Endometrial microvascular endothelial cells (primary cell): ENCODE results near the gene ARHGAP15. TPM values are rescaled to one million over a fixed set of nuclear protein-coding genes. Genes with fewer than 3 reads are reported as not detected.

ENCODE experiments used
- in situ Hi-C: cut with HindIII; loops from 2 replicates; pipeline ENCODE4 v1.10.0; 2017; ENCODE audit warnings: low sequenced_read_pairs, low pct_unique_long_range_greater_than_20kb; ENCODE audit errors: inconsistent ontology term
- total RNA-seq: library from RNA; depleted of rRNA; stranded (reverse); fragments of >200 nt; gene quantifications from one replicate; pipeline ENCODE4 v1.2.3, GENCODE V29; 2015; ENCODE audit errors: inconsistent ontology term

The ARHGAP15 gene
- total RNA-seq, 1 donor from 2014 or later, result not detected

DNA sequence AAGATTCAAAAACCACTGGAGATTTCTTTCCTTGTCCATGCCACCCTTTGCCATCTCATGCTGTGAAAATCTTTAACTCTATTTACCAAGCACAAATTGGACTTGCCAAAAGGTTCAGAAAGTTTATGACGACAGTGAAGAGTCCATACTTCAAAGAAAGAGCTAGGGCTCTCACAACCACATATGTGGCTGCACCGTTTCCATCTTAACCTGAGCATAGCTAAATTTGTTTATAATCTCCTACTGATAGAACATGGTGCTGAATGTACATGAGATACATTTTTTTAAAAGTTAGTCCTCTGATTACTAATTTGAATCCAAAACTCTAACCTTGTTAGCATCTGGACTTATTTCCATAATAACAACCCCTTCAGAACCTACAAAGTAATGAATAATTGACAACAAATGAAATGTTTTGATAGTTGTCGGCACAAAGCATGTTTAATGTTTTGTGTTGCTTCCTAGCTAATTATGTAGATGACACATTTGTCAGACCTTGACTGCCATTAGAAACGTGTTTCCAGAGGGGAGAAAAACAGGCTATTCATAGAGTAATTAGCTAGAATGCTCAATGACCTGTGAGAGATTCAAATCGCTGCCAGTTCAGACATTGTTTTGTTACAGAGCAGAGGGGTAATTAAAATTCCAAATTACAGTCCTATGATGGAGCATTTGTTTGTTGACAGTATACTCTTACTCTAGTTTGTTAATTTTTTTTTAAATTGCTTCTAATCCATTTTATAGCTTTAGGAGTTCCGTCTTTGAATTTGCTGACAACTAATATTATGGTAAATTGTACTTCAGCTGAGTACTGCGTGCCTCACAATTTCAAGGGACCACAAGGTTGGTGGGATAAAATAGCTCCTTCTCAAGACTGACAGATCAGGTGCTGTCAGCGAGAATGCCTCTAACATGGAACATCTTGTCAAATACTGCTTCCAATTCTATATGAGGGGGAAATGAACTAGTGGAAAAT lies 31.8 kb downstream of the ARHGAP15 start:
- in situ Hi-C loops, result no loop called here

DNA sequence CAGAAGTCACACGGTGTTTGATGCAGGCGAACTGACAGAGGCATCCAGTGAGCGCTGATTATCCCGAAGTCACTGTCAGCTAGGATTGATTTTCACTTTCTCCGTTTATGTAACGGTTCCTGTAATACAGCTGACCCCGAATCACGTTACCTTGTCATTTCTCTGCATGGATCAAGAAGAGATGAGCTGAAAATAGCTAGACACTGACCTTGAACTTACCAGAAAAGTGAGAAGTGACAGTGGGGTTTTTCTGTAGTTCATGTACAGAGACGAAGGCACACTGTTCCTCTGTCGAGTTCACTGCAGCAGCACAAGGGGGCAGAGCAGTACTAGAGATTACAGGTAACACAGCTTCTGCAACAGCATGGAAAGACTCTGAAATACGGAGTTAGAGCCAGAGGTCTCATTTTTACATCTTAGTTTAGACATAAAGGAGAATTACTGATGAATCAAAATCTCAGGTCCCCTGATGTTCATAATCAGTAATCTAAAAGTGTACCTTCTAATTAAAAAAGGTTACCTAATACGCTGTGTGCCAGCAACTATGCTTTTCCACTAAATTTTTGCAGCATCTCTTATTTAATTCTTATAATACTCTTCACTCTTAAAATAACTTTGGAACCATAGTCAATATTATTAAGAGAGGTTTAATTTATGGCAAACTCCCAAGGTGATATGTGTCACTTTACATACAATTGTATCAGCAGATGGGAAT lies 33.1 kb downstream of the ARHGAP15 start:
- in situ Hi-C loops, result no loop called here

DNA sequence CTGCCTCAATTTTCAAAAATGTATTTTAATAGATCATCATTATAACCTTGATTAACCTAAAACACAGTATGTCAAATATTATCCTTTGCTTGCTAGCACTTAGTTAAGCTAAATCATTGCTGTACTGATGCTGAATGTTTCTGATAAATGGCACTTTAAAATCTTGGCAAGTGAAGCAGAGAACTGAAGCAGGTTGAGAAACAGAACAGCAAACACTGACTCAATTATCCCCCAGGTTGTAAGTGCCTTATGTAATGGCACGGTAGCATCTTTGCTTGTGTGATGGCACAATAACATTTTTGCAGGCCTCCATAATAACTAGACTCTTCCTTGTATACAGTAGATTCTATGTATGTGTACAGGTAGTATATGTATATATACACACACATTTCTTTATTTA lies 33.8 kb downstream of the ARHGAP15 start:
- in situ Hi-C loops, result no loop called here

DNA sequence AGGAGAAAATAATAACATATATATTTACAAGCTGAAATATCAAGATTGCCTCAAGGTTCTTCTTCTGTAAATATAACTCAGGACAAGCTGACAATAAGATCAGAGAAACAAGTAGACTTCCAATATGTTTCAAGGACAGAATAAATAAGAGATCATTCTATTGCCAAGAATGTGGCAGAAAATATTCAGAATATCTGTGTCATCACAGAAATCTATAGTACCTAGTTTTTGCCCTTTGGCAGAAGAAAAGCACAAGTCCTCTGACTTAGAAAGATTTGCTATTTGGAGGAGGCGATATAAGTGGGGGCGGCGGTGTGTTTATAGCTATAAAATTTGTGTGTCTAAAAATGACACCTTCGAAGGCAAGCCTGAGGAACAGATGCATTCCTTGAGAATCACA lies 34.3 kb downstream of the ARHGAP15 start:
- in situ Hi-C loops, result no loop called here

DNA sequence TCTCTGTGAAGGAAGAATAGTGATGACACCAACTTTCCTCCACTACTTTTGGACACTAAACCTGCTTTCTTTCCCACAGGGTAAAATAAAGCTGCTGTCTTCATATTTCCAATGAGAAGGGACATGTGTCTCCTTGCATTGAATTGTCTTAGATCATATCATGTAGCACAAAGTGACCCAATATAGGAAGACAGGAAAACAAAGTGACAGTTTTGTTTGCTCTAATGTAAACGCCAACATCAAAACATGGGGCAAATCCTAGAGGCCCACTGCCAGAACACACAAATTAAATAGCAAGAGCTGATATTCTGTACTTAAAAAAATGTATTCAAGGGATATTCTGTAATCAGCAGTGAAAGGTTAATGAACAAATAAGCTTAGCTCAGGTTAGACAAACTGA lies 36.1 kb downstream of the ARHGAP15 start:
- in situ Hi-C loops, result no loop called here

DNA sequence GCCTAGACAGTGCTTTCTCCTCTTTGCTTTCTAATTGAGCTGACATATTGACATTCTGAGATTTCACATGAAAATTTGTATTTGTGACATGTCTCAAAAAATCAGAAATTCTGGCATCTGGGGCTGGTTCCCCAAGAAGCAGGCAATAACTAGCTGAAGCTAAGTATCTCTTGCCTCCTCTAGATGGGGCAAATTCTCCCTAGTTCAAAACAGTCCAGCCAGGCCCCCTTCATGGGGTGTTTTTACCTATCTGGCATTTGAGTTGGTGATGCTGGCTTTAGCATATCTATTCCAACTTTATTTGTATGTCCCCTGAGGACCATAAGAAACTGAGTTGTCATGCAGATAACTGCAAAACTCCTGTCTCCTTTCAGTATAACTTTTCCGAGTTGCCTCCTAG lies 39.9 kb downstream of the ARHGAP15 start:
- in situ Hi-C loops, result no loop called here

DNA sequence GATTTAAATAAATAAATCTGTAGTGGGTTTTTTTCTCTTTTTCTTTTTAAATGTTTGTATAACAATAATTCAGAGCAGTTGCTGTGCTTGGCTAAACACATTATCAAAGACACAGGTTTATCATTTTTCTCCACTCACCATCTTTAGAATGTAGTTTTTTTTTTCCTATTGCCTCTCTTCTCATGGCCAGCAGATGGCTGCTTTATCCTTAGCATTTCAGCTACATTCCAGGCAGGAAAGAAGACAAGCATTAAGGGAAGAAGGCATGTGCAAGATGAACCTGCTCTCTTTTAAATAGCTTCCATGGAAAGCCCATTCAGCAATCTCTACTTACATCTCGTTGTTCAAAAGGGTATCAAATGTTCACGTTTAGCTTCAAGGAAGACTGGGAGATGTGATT lies 42.6 kb downstream of the ARHGAP15 start:
- in situ Hi-C loops, result no loop called here

DNA sequence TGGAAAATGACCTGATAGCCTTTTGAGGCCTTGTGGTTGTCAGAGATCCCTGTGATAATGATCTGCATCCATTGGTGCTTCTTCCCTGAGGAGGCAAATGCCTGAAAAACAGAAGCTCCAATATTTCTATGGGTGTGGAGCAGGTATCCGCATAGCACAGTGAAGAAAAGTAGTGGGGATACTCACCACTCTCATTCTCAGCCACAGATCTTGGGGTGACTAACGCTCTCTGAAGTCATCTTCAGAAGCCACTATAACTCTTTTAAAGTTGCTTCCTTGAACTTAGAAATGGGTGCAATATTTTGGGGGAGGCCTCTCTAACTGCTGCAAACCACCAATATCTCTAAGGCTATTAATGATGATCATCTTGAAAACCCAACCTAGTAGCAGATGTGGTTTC lies 46.2 kb downstream of the ARHGAP15 start:
- in situ Hi-C loops, result no loop called here

DNA sequence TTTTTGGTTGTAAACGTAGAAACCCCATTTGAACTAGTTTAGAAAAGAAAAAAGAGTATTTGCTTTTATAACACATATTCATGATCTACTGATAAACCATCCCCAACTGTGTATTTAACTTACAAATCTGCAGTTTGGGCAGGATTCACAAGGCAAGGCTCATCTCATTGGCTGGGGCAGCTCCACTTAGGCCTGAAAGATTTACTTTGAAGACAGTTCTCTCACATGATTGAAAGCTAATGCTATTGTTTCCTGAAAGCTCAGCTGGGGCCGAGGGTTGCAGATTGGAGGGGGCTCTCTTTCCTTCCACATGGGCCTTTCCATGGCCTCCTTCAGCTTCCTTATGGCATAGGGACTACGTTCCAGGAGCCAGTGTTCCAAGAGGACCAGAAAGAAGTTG lies 47.4 kb downstream of the ARHGAP15 start:
- in situ Hi-C loops, result no loop called here

DNA sequence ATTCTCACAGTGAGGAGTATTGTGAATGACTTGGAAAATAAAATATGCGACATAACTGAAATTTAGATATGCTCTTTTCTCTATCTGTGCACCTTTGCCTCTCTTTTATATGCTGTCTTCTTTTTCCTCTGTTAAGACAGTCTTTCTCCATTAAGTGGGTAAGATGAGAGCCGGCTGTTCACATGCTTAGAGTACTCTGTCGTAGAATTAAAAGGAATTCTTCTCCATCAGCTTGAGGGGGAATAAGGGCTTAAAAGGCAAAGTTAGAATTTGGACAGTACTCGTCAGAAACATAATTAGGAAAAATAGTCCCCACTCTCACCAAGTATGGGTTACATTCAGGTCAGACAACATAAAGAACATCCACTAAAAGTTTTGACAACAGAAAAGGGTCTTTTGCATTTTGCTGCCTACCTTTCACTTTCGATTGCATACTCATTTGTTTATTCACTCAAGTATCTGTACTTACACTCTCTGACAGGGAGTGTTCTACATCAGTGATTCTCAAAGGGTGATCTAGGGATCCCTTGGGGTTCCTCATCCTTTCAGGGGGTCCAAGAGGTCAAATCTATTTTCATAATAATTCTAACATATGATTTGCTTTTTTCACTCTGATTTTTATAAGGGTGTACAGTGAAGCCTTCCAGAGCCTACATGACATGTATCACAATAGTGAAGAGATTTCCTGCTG lies 48.0 kb downstream of the ARHGAP15 start:
- in situ Hi-C loops, result no loop called here

DNA sequence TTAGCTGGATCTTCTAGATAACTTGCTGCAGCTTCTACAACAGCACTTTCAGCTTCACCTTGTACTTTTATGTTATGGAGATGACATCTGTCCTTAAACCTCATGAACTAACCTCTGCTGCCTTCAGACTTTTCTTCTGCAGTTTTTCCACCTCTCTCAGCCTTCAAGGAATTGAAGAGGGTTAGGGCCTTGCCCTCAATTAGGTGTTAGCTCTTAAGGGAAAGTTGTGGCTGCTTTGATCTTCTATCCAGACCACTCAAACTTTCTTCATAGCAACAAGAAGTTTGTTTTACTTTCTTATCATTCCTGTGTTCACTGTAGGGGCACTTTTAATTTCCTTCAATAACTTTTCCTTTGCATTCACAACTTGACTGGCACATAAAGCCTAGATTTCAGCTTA lies 52.3 kb downstream of the ARHGAP15 start:
- in situ Hi-C loops, result no loop called here

DNA sequence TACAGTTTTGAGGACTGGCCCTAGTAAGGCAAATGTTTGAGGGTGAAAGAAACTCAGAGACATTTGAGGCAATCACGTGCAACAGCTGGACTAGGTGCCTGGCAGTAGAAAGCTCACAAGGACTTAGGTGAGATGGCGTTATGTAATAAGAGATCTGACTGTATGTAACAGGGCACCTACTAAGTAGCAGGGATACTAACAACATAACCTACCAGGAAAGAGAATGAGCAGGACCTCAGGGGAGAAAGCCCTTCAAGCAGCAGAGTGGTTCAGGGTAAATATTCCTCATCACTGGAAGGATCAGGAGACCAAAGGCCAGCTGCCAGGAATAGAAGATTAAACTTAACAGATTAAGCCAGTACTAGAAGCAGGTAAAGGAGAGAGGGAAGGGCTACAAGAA lies 53.4 kb downstream of the ARHGAP15 start:
- in situ Hi-C loops, result no loop called here

DNA sequence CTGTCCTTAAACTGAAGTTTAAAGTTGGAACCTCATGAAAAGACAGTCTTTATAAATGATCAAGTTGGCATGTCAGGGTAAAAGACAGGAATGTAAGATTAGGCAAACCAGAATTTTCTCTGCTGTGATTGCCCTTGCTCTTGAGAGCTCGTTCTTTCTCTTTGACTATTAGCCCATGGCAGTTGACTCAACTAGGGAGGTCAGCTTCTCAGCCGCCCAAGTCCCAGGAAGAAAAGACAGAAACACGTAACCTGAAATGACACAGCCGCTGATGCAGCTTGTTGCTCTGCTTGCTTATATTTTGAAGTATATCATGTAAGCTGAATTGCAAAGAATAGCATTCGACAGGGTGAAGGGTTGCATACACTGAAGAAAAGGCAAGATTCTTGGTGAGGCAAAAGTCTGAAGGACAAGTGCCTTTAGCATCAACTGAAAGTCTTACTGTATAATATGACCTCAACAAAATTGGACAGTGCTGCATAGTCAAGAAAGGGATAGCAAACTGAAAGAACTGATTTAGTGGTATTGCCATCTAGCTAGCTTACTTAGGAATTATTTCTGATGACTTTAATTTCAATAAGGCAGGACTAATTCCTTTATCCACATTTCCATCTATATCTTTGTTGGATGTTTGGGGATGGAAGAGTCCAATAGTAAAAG lies 54.7 kb downstream of the ARHGAP15 start:
- in situ Hi-C loops, result no loop called here

DNA sequence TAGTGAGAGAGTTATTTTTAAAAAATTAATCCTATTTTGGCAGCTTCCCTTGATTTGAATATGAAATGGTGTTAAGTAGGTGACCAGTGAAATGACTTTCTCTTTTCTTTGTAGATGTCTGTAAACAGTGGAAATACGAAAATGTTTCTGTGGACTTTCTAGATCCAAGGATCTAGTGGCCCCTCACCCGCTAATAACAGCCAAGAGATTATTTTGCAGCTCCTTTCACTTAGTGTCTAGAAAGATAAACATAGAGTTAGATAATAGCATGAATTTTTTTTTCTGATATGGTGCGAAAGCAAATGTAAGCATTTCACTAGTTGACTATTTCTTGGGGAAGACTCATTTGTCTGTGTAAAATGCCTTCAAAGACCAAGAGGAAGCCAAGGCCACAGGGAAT lies 57.7 kb downstream of the ARHGAP15 start:
- in situ Hi-C loops, result no loop called here

DNA sequence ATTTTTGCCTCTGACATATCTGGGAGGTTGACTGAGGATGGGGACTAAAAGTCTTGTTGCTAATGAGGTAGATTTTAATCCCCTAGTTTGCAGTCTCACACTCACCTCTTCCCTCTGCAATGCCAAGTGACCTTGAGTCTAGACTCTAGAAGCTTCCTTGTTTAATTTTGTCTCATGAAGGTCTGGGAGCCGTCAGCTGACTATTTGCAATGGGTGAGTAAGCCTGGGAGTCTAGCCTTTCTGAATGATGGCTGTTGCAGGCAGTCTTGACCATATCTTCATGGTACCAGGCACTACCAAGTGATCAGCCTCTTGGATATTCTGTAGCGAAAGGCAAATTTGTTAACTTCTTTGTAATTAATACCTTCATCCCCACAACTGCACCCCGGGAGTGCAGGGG lies 61.2 kb downstream of the ARHGAP15 start:
- in situ Hi-C loops, result no loop called here

DNA sequence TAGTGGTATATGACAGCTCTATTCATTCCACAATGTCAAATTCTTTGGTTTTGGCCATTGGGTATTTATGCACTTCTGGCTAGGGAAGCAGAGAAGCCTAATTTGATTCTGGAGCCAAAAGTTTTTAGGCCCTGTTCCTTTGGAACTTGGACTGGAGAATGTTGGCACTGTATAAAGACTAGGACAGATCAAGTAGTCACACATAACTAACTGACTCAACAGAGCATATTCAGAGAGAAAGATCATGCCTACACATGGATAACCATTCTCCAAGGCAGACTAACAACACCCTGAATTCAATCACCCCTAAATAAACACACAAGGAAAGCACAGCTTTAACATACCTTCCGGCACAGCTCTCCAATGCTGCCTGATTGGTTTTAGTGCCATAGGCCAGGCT lies 62.9 kb downstream of the ARHGAP15 start:
- in situ Hi-C loops, result no loop called here

DNA sequence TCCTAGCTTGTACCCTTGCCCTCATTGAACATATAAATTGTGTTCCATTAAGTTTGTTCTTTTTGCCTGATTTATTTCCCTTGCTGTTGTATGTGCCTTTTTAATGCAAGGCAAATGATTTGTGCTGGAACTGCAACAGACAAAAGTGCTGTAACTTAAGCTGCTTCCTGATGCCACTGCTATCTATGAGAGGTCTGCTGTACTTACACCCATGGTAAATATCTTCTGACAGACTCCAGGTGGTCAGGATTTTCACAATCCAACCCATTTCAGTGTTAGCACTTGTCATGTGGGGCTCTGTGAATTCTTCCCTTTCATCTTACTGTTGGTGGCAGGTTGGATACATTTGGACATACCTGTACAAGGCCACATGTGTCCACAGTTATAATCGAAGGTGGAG lies 63.5 kb downstream of the ARHGAP15 start:
- in situ Hi-C loops, result no loop called here

DNA sequence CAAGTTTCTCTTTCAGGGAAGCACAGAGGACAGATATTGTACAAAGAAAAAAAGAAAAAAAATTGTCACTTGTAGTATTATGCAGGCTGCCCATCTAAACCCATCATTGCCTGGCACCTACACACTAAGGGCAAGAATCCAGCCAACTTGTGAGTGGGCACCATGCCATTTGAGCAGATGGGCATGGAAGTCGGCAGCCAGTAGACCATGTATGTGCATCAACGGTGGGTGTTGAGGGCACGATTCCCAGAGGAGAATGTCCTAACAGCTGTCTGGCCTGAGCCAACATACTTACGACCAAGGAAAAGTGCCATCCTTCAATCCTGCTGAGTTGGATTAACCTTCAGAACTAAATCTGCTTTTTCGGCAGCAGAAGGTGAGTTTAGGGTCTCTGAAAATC lies 63.9 kb downstream of the ARHGAP15 start:
- in situ Hi-C loops, result no loop called here

DNA sequence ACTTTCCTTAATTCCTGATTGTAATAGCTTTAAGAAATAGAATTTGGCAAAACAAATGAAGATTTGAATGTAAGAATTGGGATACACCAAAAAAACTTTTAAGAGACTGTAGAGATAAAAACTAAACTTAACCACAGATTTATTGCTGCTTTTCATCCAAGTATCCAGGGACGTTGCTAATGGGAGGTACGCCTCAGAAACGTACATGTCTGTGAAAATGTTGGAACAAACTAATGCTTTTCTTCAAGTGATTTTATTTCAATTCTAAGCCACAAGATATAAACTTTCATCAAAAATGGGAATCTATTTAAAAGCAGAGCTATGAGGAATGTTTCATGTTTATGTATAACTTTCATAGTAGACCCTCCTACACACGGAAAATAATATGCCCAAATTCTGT lies 66.3 kb downstream of the ARHGAP15 start:
- in situ Hi-C loops, result no loop called here
